ENCODE measurements around the gene AIFM1. TPM values are rescaled to one million over a fixed set of nuclear protein-coding genes. Genes with fewer than 3 reads are reported as not detected.

Gene AIFM1
- total RNA-seq, 1 donor: 15.2 TPM

- H3K4me3 ChIP-seq (ENCODE audit: insufficient read depth, low read length): no peak overlapping the region
- peaks cover 17% of the 10 kb centered on the region for H3K79me2 ChIP-seq (ENCODE audit: insufficient read depth, low read length)
- H3K4me1 ChIP-seq (ENCODE audit: insufficient read depth, low read length): no peaks in the 10 kb centered on the region
- no peaks in the 10 kb centered on the region for H3K36me3 ChIP-seq (ENCODE audit: insufficient read depth, low read length)
- no peak overlapping the region for H3K27ac ChIP-seq (ENCODE audit: low read depth, low read length)
- TF ChIP-seq, protein P1, sequence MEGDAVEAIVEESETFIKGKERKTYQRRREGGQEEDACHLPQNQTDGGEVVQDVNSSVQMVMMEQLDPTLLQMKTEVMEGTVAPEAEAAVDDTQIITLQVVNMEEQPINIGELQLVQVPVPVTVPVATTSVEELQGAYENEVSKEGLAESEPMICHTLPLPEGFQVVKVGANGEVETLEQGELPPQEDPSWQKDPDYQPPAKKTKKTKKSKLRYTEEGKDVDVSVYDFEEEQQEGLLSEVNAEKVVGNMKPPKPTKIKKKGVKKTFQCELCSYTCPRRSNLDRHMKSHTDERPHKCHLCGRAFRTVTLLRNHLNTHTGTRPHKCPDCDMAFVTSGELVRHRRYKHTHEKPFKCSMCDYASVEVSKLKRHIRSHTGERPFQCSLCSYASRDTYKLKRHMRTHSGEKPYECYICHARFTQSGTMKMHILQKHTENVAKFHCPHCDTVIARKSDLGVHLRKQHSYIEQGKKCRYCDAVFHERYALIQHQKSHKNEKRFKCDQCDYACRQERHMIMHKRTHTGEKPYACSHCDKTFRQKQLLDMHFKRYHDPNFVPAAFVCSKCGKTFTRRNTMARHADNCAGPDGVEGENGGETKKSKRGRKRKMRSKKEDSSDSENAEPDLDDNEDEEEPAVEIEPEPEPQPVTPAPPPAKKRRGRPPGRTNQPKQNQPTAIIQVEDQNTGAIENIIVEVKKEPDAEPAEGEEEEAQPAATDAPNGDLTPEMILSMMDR (IDR thresholded peaks at IDR 0.05; ENCODE audit: extremely low read depth, low read depth, low read length): no peak
- H3K27me3 ChIP-seq (ENCODE audit: insufficient read depth, low read length): no peaks in the 10 kb centered on the region
- no peak overlapping the region for H2AFZ ChIP-seq (ENCODE audit: low read length)
- no peak for DNase-seq (ENCODE audit: insufficient read length, low spot score, missing footprints)
- no peaks in the 10 kb centered on the region for H3K9me3 ChIP-seq (ENCODE audit: low read depth, low read length)
- no peaks in the 10 kb centered on the region for H4K20me1 ChIP-seq (ENCODE audit: insufficient read depth, low read length)
- H3K4me2 ChIP-seq (ENCODE audit: insufficient read depth, low read length): no peak overlapping the region
Observed at GRCh38 chrX:130158311-130158710, 7.3 kb downstream of the AIFM1 start.

DNA sequence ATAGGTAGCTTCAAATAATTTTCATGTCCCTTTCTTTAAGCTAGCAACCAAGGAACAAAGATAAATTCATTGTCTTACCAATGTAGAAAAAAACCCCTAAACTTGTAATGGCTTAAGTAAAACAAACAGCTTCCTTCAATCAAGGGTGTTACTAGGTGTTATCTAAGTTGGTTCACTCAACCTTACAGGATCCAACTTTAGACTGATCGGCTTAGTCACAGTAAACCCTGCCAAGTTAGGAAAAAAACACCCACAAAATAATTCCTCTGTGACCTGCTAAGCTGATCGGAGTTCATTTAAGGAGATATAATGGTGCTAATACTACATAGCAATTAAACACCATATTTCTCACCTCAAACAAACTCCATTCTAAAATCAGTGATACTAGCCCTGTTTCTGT is 10.1 kb downstream of the AIFM1 start:
- Histone ChIP-seq H3K9me3 (ENCODE audit: low read depth, low read length) (no peaks in the 10 kb centered on the region), H3K27me3 (ENCODE audit: insufficient read depth, low read length) (no peaks in the 10 kb centered on the region), H3K4me1 (ENCODE audit: insufficient read depth, low read length) (no peaks in the 10 kb centered on the region), H3K27ac (ENCODE audit: low read depth, low read length) (no peak overlapping the region), H2AFZ (ENCODE audit: low read length) (no peak overlapping the region), H4K20me1 (ENCODE audit: insufficient read depth, low read length) (no peaks in the 10 kb centered on the region), H3K79me2 (ENCODE audit: insufficient read depth, low read length) (peaks cover 7% of the 10 kb centered on the region), H3K36me3 (ENCODE audit: insufficient read depth, low read length) (no peaks in the 10 kb centered on the region), H3K4me3 (ENCODE audit: insufficient read depth, low read length) (no peak overlapping the region), H3K4me2 (ENCODE audit: insufficient read depth, low read length) (no peak overlapping the region)
- TF ChIP-seq, protein P1 (IDR thresholded peaks at IDR 0.05; ENCODE audit: extremely low read depth, low read depth, low read length): no peak
- DNase-seq (ENCODE audit: insufficient read length, low spot score, missing footprints): no peak

DNA sequence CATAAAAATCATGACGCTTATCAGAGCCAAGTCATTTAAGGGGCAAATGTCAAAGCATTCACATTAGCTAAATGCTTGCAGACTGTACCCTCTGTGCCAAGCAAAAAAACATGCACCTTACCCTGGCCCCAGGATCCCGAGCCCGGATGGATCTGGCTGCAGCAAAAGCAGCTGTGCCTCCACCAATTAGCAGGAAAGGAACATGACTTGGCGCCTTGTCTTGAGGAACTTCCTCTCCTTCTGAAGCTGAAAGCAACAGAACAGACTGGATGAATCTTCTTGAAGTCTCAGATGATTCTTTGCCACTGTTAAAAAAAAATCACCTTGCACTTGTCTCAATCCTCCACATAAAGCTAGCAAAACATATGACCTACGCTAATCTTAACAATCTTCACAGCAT is 18.0 kb downstream of the AIFM1 start:
- H3K4me2 ChIP-seq (ENCODE audit: insufficient read depth, low read length): no peak overlapping the region
- H3K4me1 ChIP-seq (ENCODE audit: insufficient read depth, low read length): no peaks in the 10 kb centered on the region
- no peaks in the 10 kb centered on the region for H3K36me3 ChIP-seq (ENCODE audit: insufficient read depth, low read length)
- TF ChIP-seq, protein P1 (IDR thresholded peaks at IDR 0.05; ENCODE audit: extremely low read depth, low read depth, low read length): no peak
- H3K79me2 ChIP-seq (ENCODE audit: insufficient read depth, low read length): no peaks in the 10 kb centered on the region
- H3K9me3 ChIP-seq (ENCODE audit: low read depth, low read length): no peaks in the 10 kb centered on the region
- H3K27ac ChIP-seq (ENCODE audit: low read depth, low read length): no peak overlapping the region
- no peaks in the 10 kb centered on the region for H3K27me3 ChIP-seq (ENCODE audit: insufficient read depth, low read length)
- H3K4me3 ChIP-seq (ENCODE audit: insufficient read depth, low read length): no peak overlapping the region
- H4K20me1 ChIP-seq (ENCODE audit: insufficient read depth, low read length): no peaks in the 10 kb centered on the region
- DNase-seq (ENCODE audit: insufficient read length, low spot score, missing footprints): no peak
- H2AFZ ChIP-seq (ENCODE audit: low read length): no peak overlapping the region

DNA sequence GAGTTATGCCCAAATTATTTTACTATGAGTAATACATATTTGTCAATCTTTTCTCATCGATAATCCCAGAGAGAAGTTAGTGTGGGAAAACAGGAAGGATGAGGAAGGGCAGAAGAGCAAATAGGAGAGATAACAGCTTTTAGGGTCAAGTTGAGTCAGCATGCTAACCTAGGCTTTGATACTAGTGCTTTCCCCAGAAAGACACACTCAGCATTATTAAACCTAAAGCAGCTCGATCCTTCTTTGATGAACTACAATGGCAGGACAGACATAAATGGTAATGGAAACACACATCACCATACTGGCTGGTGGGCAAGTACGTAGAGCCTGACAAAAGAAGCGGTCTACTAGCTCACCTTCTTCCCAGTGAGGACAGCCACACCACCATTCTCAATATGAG is 20.5 kb downstream of the AIFM1 start:
- no peaks in the 10 kb centered on the region for H3K9me3 ChIP-seq (ENCODE audit: low read depth, low read length)
- no peak overlapping the region for H3K4me3 ChIP-seq (ENCODE audit: insufficient read depth, low read length)
- DNase-seq (ENCODE audit: insufficient read length, low spot score, missing footprints): no peak
- no peaks in the 10 kb centered on the region for H4K20me1 ChIP-seq (ENCODE audit: insufficient read depth, low read length)
- H3K27ac ChIP-seq (ENCODE audit: low read depth, low read length): no peak overlapping the region
- TF ChIP-seq, protein P1 (IDR thresholded peaks at IDR 0.05; ENCODE audit: extremely low read depth, low read depth, low read length): no peak
- no peaks in the 10 kb centered on the region for H3K36me3 ChIP-seq (ENCODE audit: insufficient read depth, low read length)
- H3K27me3 ChIP-seq (ENCODE audit: insufficient read depth, low read length): no peaks in the 10 kb centered on the region
- no peak overlapping the region for H3K4me2 ChIP-seq (ENCODE audit: insufficient read depth, low read length)
- no peaks in the 10 kb centered on the region for H3K79me2 ChIP-seq (ENCODE audit: insufficient read depth, low read length)
- no peaks in the 10 kb centered on the region for H3K4me1 ChIP-seq (ENCODE audit: insufficient read depth, low read length)
- no peak overlapping the region for H2AFZ ChIP-seq (ENCODE audit: low read length)
